Adrenal gland (tissue), 5 donors: Measurements from ENCODE around the gene BEST1.

Experiments used
- CTCF ChIP-seq, 6 experiments: fragments of 450-650 bp in 4 of 6; fragments of 200-600 bp in 2 of 6; sonication (generic) in 1 of 6; IDR thresholded peaks; 1 replicate in 5 of 6; 2 replicates in 1 of 6; pipeline versions ENCODE4 v1.5.1 to v1.8.0; 2016 to 2021; ENCODE audit warnings: antibody characterized with exemption in 6 of 6, mild to moderate bottlenecking in 2 of 6, moderate library complexity in 1 of 6
- POLR2A ChIP-seq, 2 donors: fragments of 450-650 bp; IDR thresholded peaks; one replicate each; pipeline ENCODE4 v1.6.1; 2017; ENCODE audit warnings: antibody characterized with exemption in 2 of 2, mild to moderate bottlenecking in 2 of 2, moderate library complexity in 1 of 2
- donor health status: DM: no; HTN: no; CAD: no.

- TF ChIP-seq POLR2A (IDR thresholded peaks at IDR 0.05): peak in 1 of 2 donors; percentile 46
- TF ChIP-seq CTCF (IDR thresholded peaks at IDR 0.05): peak in 1 of 6 experiments; percentile 4
Observed at GRCh38 chr11:61923166-61924063, 26.7 kb upstream of the BEST1 start.
